Chondrocyte (in vitro differentiated cells): ENCODE measurements around the gene PRG3. TPM values are rescaled to one million over a fixed set of nuclear protein-coding genes. Genes with fewer than 3 reads are reported as not detected.

ENCODE experiments used
- DNase-seq: peaks from one replicate; pipeline ENCODE4 v3.0.0; 2021; ENCODE audit warnings: mixed read lengths, low spot score
- H3K27ac Mint-ChIP-seq: one replicate; pipeline ENCODE4 v1.8.0; 2021; ENCODE audit warnings: mild to moderate bottlenecking, moderate library complexity, mixed read lengths; ENCODE audit not compliant: unreplicated experiment
- H3K27me3 Mint-ChIP-seq: 2 replicates; pipeline ENCODE4 v1.8.0; 2021; ENCODE audit warnings: low read depth, mixed read lengths
- H3K36me3 Mint-ChIP-seq: 2 replicates; pipeline ENCODE4 v1.8.0; 2021; ENCODE audit warnings: low read depth, mixed read lengths
- H3K4me1 Mint-ChIP-seq: 2 replicates; pipeline ENCODE4 v1.8.0; 2021; ENCODE audit warnings: low read depth, mild to moderate bottlenecking, mixed read lengths
- H3K4me3 Mint-ChIP-seq: one replicate; pipeline ENCODE4 v1.8.0; 2021; ENCODE audit warnings: mild to moderate bottlenecking, moderate library complexity, mixed read lengths; ENCODE audit not compliant: unreplicated experiment
- H3K9me3 Mint-ChIP-seq: 2 replicates; pipeline ENCODE4 v1.8.0; 2021; ENCODE audit warnings: low read depth, mixed read lengths
- total RNA-seq: library from RNA; stranded (reverse); gene quantifications from 3 replicates; pipeline ENCODE4 v1.2.1, GENCODE V29; 2021
- TF ChIP-seq, protein P1 (sequence below): fragments of 200-600 bp; sonication (generic); IDR thresholded peaks from 2 replicates; pipeline ENCODE4 v1.5.0; 2021; ENCODE audit warnings: antibody characterized with exemption, mild to moderate bottlenecking, moderate library complexity

PRG3 gene
- total RNA-seq, 1 donor from 2014 or later: not detected

DNA sequence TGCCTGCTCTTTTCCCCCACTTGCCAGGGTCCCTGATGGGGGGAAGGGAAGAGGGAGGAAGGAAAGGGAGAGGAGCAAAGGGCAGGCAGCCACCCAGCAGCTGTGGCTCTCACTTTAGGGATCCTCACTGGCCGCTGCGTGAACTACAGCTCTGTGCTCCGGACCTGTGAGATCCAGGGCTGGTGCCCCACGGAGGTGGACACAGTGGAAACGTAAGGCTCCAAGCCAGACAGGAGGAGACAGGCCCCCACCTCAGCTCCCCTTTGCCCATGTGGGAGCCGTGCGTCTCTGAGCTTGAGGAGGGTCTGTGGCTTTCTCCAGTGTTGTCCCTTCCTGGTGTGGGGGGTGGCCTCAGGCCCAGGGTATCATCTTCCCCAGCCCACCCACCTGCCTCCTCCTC is 32.9 kb downstream of the PRG3 start:
- H3K9me3 Mint-ChIP-seq: peaks cover 5% of the 10 kb centered on the region
- peaks cover 2% of the 10 kb centered on the region for H3K36me3 Mint-ChIP-seq
- H3K27me3 Mint-ChIP-seq: peaks cover 8% of the 10 kb centered on the region
- peaks cover 5% of the 10 kb centered on the region for H3K4me1 Mint-ChIP-seq
- no peak overlapping the region for H3K27ac Mint-ChIP-seq
- no peak overlapping the region for H3K4me3 Mint-ChIP-seq
- TF ChIP-seq, protein P1, sequence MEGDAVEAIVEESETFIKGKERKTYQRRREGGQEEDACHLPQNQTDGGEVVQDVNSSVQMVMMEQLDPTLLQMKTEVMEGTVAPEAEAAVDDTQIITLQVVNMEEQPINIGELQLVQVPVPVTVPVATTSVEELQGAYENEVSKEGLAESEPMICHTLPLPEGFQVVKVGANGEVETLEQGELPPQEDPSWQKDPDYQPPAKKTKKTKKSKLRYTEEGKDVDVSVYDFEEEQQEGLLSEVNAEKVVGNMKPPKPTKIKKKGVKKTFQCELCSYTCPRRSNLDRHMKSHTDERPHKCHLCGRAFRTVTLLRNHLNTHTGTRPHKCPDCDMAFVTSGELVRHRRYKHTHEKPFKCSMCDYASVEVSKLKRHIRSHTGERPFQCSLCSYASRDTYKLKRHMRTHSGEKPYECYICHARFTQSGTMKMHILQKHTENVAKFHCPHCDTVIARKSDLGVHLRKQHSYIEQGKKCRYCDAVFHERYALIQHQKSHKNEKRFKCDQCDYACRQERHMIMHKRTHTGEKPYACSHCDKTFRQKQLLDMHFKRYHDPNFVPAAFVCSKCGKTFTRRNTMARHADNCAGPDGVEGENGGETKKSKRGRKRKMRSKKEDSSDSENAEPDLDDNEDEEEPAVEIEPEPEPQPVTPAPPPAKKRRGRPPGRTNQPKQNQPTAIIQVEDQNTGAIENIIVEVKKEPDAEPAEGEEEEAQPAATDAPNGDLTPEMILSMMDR: no peak
- no peak for DNase-seq

DNA sequence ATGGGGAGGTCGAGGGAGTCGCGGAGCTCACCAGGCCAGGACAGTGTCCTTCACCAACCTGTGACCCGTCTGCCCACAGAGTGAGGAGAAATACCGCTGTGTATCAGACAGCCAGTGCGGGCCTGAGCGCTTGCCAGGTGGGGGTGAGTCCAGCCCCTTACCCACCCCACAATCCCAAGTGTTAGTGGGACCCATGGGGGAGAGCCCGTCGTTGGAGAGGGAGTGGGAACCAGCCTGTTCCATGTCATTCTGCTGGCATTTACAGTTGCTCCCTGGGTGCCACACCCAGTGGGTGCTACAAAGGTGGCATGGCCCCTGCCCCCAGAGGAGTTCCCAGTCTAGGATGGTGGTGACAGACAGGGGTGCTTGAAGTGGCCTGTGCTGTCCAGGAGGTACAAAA is 33.6 kb downstream of the PRG3 start:
- H3K27me3 Mint-ChIP-seq: peaks cover 5% of the 10 kb centered on the region
- H3K27ac Mint-ChIP-seq: no peak overlapping the region
- TF ChIP-seq, protein P1: no peak
- no peak for DNase-seq
- peaks cover 5% of the 10 kb centered on the region for H3K9me3 Mint-ChIP-seq
- H3K4me1 Mint-ChIP-seq: peaks cover 5% of the 10 kb centered on the region
- no peak overlapping the region for H3K4me3 Mint-ChIP-seq
- peaks cover 2% of the 10 kb centered on the region for H3K36me3 Mint-ChIP-seq

DNA sequence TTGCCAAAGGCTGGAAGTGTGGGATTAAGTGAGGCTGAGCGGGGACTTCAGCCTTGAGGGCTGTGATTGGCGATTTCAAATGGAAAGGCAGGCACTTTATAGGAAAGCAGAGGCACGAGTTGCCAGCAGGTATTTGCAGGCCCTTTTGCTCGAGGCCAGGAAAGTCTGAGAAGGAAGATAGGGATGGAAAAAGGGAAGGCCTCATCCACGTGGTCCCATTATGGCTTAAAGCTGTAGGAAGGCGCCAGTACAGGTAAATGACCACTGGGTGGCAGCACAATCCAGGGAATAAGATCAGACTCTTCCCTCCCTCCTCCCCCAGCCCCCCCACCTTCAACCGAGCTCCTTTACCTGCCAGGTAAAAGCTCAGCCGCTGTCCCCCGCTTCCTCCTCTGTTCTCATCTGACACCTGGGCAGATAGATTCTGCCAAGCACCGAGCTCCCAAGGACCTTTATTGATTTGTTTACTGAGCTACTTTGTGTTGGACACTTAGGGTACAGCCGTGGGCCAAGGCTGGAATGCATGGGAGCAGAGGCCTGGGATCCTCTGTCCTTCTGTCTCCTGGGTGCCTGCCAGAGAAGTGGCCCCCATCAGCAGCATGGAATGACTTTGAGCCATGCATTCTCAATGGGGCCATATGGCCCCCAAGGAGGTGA is 35.3 kb downstream of the PRG3 start:
- DNase-seq: no peak
- Mint-ChIP-seq H3K9me3 (no peaks in the 10 kb centered on the region), H3K27me3 (peaks cover 5% of the 10 kb centered on the region), H3K27ac (no peak overlapping the region), H3K36me3 (no peaks in the 10 kb centered on the region), H3K4me3 (no peak overlapping the region), H3K4me1 (peaks cover 5% of the 10 kb centered on the region)
- TF ChIP-seq, protein P1: peak; percentile 93

DNA sequence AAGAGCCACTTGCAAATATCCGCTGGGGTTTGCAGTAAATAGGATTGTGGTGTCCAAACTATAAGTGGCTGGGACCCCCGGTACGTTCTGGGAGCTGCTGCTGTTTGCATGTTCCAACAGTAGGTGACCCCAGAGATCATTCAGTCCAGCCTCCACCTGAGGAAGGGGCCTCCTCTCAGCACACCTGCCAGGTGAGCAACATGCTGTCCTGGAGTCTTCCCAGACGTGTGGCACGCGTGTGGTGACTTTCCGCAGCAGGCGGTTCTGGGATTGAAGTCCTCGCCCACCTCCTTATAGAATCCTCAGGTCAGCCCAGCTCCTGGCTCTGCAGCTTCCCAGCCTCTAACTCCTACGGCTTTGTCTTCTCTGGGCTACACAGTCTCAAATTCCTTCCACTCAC is 36.1 kb downstream of the PRG3 start:
- TF ChIP-seq, protein P1: no peak
- no peak for DNase-seq
- Mint-ChIP-seq H3K36me3 (no peaks in the 10 kb centered on the region), H3K27ac (no peak overlapping the region), H3K9me3 (no peaks in the 10 kb centered on the region), H3K27me3 (peaks cover 13% of the 10 kb centered on the region), H3K4me3 (no peak overlapping the region), H3K4me1 (peaks cover 2% of the 10 kb centered on the region)

DNA sequence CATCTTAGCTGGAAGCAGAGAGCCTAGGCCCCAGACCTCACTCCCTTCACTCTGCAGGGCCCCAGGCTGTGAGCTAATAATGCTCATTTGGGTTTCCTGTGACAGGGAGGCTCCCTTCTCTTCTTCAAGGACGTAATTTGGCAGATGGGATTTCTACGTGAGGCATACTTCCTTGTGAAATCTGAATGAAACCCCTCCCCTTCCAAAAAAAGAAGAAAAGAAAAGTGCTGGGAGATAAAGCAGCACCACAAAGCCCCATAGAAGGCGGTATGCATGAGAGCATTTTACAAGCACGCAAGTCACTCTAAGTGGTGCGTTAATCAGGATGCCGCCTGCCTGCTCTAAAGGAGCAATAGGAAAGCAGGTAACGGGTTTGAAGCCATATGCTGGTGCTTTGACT is 37.1 kb downstream of the PRG3 start:
- Mint-ChIP-seq H3K27ac (no peak overlapping the region), H3K4me3 (no peak overlapping the region), H3K36me3 (no peaks in the 10 kb centered on the region), H3K4me1 (no peaks in the 10 kb centered on the region), H3K9me3 (no peaks in the 10 kb centered on the region), H3K27me3 (peaks cover 17% of the 10 kb centered on the region)
- DNase-seq: no peak
- TF ChIP-seq, protein P1: no peak
